ENCODE results near the gene SUPT20H.

DNA sequence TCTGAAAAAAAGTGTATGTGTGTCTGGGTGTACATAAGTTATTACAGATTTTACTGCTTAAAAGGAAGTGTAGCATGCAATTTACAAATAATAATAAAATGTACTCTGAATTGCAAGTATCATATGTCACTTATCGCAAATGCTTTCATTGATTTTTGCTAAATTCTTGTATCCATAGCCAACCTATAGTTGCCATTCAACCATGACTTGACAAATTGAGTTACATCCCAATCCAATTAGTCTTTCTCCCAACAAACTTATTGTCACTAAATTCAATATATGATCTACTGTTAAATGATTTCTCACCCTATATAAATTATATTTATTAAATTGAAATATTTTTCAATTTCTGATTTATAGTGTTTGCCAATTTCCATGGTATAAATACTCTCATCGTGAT, 17.3 kb upstream of the SUPT20H start:
- no peak for TF ChIP-seq EZH2phosphoT487 (conservative IDR thresholded peaks at IDR 0.05; ENCODE audit: low read length)
- TF ChIP-seq CTCF (IDR thresholded peaks at IDR 0.05; ENCODE audit: insufficient read depth, low read length, poor library complexity, severe bottlenecking): no peak
